NCI-H460 (cell line): ENCODE measurements around the gene BMP6. TPM values are rescaled to one million over a fixed set of nuclear protein-coding genes. Genes with fewer than 3 reads are reported as not detected.
A peak's percentile ranks its signal among the peaks of the same experiment; 100 is the strongest.

Experiments used
- DNase-seq: peaks from one replicate; pipeline ENCODE4 v3.0.0-alpha.2; 2016; ENCODE audit warnings: low read depth; ENCODE audit errors: extremely low read depth
- total RNA-seq: library from RNA; depleted of rRNA; stranded (reverse); fragments of >200 nt; shearing (Covaris generic); gene quantifications from 2 replicates; pipeline ENCODE4 v1.2.3, GENCODE V29; 2014

The BMP6 gene
- total RNA-seq, 1 experiment from 2014 or later = 30.8 TPM

- no peak for DNase-seq
These were observed 18.1 kb upstream of the BMP6 start for GRCh38 chr6:7707787-7708186.

GRCh38 chr6:7719364-7719850 lies 6.5 kb upstream of the BMP6 start:
- DNase-seq = no peak

GRCh38 chr6:7720346-7720745 lies 5.6 kb upstream of the BMP6 start:
- no peak for DNase-seq

- DNase-seq = no peak
These were observed 4.2 kb upstream of the BMP6 start for GRCh38 chr6:7721649-7722048.

GRCh38 chr6:7723041-7723447 lies 2.9 kb upstream of the BMP6 start:
- peak; percentile 60 for DNase-seq

GRCh38 chr6:7723554-7723953 lies 2.3 kb upstream of the BMP6 start:
- no peak for DNase-seq

GRCh38 chr6:7725412-7725811 lies 487 bp upstream of the BMP6 start:
- DNase-seq = no peak

- DNase-seq = no peak
These were observed 652 bp downstream of the BMP6 start for GRCh38 chr6:7726416-7727085.

GRCh38 chr6:7727086-7727945 lies 1.4 kb downstream of the BMP6 start:
- DNase-seq = no peak

GRCh38 chr6:7727946-7728854 lies 2.3 kb downstream of the BMP6 start:
- no peak for DNase-seq

- no peak for DNase-seq
These were observed 3.1 kb downstream of the BMP6 start for GRCh38 chr6:7728855-7729590.

- DNase-seq = no peak
These were observed 4.3 kb downstream of the BMP6 start for GRCh38 chr6:7730001-7730783.

GRCh38 chr6:7730784-7731227 lies 4.9 kb downstream of the BMP6 start:
- peak; percentile 94 for DNase-seq

GRCh38 chr6:7731294-7731693 lies 5.4 kb downstream of the BMP6 start:
- no peak for DNase-seq

- DNase-seq = peak; percentile 26
These were observed 6.3 kb downstream of the BMP6 start for GRCh38 chr6:7732228-7732627.

- no peak for DNase-seq
These were observed 8.9 kb downstream of the BMP6 start for GRCh38 chr6:7734707-7735383.

GRCh38 chr6:7737106-7737505 lies 11.2 kb downstream of the BMP6 start:
- no peak for DNase-seq

GRCh38 chr6:7737867-7738266 lies 12.0 kb downstream of the BMP6 start:
- no peak for DNase-seq
